Panc1 (cell line): ENCODE measurements around the gene PILRA.
"Not testable (repeated sequence)": the region's sequence is repeated elsewhere in the genome, so short reads cannot be mapped to it uniquely, and the experiment has no call there.

ENCODE experiments used
- CTCF ChIP-seq: fragments of 450-650 bp; IDR thresholded peaks from 2 replicates; pipeline ENCODE4 v1.5.1; 2017; ENCODE audit warnings: mild to moderate bottlenecking
- SIN3A ChIP-seq: IDR thresholded peaks from 2 replicates; pipeline ENCODE4 v1.6.1; 2012; ENCODE audit warnings: low read depth, mild to moderate bottlenecking, low read length, moderate library complexity, borderline replicate concordance; ENCODE audit not compliant: insufficient read depth
- TCF7L2 ChIP-seq: IDR thresholded peaks from 2 replicates; pipeline ENCODE4 v1.6.1; 2011; ENCODE audit warnings: mild to moderate bottlenecking, low read depth, low read length, inconsistent platforms

GRCh38 chr7:100438731-100439130, 65.4 kb downstream of the PILRA start:
- TF ChIP-seq TCF7L2, CTCF, SIN3A: not testable (repeated sequence)
